Suprapubic skin (tissue), 4 donors: ENCODE results near the gene NDE1. TPM values are rescaled to one million over a fixed set of nuclear protein-coding genes. Genes with fewer than 3 reads are reported as not detected.
"Not testable (repeated sequence)": the region's sequence is repeated elsewhere in the genome, so short reads cannot be mapped to it uniquely, and the experiment has no call there.

Experiments used
- DNase-seq, 2 donors: peaks; one replicate each; pipeline ENCODE4 v3.0.0-alpha.2; 2019; ENCODE audit warnings: low spot score in 2 of 2
- H3K27ac ChIP-seq: fragments of 200-600 bp; sonication (generic); one replicate; pipeline ENCODE4 v1.5.1; 2019
- H3K27me3 ChIP-seq: fragments of 200-600 bp; sonication (generic); one replicate; pipeline ENCODE4 v1.5.1; 2019
- H3K36me3 ChIP-seq: fragments of 200-600 bp; sonication (generic); one replicate; pipeline ENCODE4 v1.5.1; 2019
- H3K4me1 ChIP-seq: fragments of 200-600 bp; sonication (generic); one replicate; pipeline ENCODE4 v1.5.1; 2019
- H3K4me3 ChIP-seq: fragments of 200-600 bp; sonication (generic); one replicate; pipeline ENCODE4 v1.5.1; 2019; ENCODE audit warnings: mild to moderate bottlenecking
- H3K9me3 ChIP-seq: fragments of 200-600 bp; sonication (generic); one replicate; pipeline ENCODE4 v1.5.1; 2019
- CTCF ChIP-seq, 2 donors: fragments of 200-600 bp in 1 of 2; fragments of 450-650 bp in 1 of 2; sonication (generic) in 1 of 2; IDR thresholded peaks; one replicate each; pipeline ENCODE4 v1.5.1; 2016 to 2019; ENCODE audit warnings: antibody characterized with exemption in 2 of 2, mild to moderate bottlenecking in 1 of 2, moderate library complexity in 1 of 2
- EP300 ChIP-seq: sonication (generic); formaldehyde crosslinking; IDR thresholded peaks from one replicate; pipeline ENCODE4 v1.6.1; 2017; ENCODE audit warnings: antibody characterized with exemption
- POLR2A ChIP-seq, 2 donors: fragments of 450-650 bp; IDR thresholded peaks; one replicate each; pipeline ENCODE4 v1.6.1; 2017; ENCODE audit warnings: antibody characterized with exemption in 2 of 2, mild to moderate bottlenecking in 2 of 2, moderate library complexity in 2 of 2
- POLR2AphosphoS5 ChIP-seq, 3 donors: sonication (generic); formaldehyde crosslinking; IDR thresholded peaks; one replicate each; pipeline ENCODE4 v1.6.1; 2017; ENCODE audit warnings: antibody characterized with exemption in 3 of 3
- WGBS: methylation state at CpG from one replicate; pipeline ENCODE4 v1.1.5; 2018; 5-methylcytosine and 5-hydroxymethylcytosine counted together
- total RNA-seq, 4 donors: library from RNA; depleted of rRNA; stranded (reverse); fragments of >200 nt; gene quantifications; one replicate each; pipeline ENCODE4 v1.1.0, GENCODE V29; 2016

NDE1 gene
- total RNA-seq, 4 donors from 2014 or later: 85.2 to 145 (median 120) TPM

- WGBS: 74% methylated on average over 13 of the region's 13 CpGs
- no peak for DNase-seq
- Histone ChIP-seq H3K4me3 (no peak overlapping the region), H3K27ac (no peak overlapping the region), H3K27me3 (no peaks in the 10 kb centered on the region), H3K4me1 (peaks cover 10% of the 10 kb centered on the region), H3K9me3 (no peaks in the 10 kb centered on the region), H3K36me3 (peaks cover 87% of the 10 kb centered on the region)
- TF ChIP-seq POLR2AphosphoS5 (IDR thresholded peaks at IDR 0.05) (no peak), EP300 (no peak), POLR2A (IDR thresholded peaks at IDR 0.05) (no peak), CTCF (IDR thresholded peaks at IDR 0.05) (no peak)
These were observed 44.1 kb upstream of the NDE1 start for GRCh38 chr16:15605839-15606517.

GRCh38 chr16:15606518-15607220 lies 43.4 kb upstream of the NDE1 start:
- no peak for DNase-seq
- TF ChIP-seq POLR2A (IDR thresholded peaks at IDR 0.05): no peak
- no peak for TF ChIP-seq POLR2AphosphoS5 (IDR thresholded peaks at IDR 0.05)
- TF ChIP-seq EP300: no peak
- TF ChIP-seq CTCF (IDR thresholded peaks at IDR 0.05): no peak
- Histone ChIP-seq H3K4me3 (no peak overlapping the region), H3K36me3 (peaks cover 87% of the 10 kb centered on the region), H3K9me3 (no peaks in the 10 kb centered on the region), H3K27me3 (no peaks in the 10 kb centered on the region), H3K27ac (no peak overlapping the region), H3K4me1 (peaks cover 10% of the 10 kb centered on the region)
- 87% methylated on average over 5 of the region's 5 CpGs for WGBS

- not testable (repeated sequence) for H3K4me3 ChIP-seq, DNase-seq, H3K27ac ChIP-seq, H3K27me3 ChIP-seq, H3K9me3 ChIP-seq
- H3K36me3 ChIP-seq: peaks cover 87% of the 10 kb centered on the region
- H3K4me1 ChIP-seq: peaks cover 10% of the 10 kb centered on the region
- 94% methylated on average over 12 of the region's 12 CpGs for WGBS
These were observed 42.8 kb upstream of the NDE1 start for GRCh38 chr16:15607221-15607699.

- Histone ChIP-seq H3K27ac (no peak overlapping the region), H3K36me3 (peaks cover 87% of the 10 kb centered on the region), H3K4me3 (no peak overlapping the region), H3K27me3 (no peaks in the 10 kb centered on the region), H3K4me1 (peaks cover 10% of the 10 kb centered on the region), H3K9me3 (no peaks in the 10 kb centered on the region)
- no peak for TF ChIP-seq POLR2AphosphoS5 (IDR thresholded peaks at IDR 0.05)
- no peak for TF ChIP-seq POLR2A (IDR thresholded peaks at IDR 0.05)
- no peak for TF ChIP-seq CTCF (IDR thresholded peaks at IDR 0.05)
- TF ChIP-seq EP300: no peak
- DNase-seq: no peak
- WGBS: 89% methylated on average over 13 of the region's 13 CpGs
These were observed 42.2 kb upstream of the NDE1 start for GRCh38 chr16:15607700-15608396.

- H3K4me3 ChIP-seq: no peak overlapping the region
- 92% methylated on average over 19 of the region's 19 CpGs for WGBS
- no peaks in the 10 kb centered on the region for H3K9me3 ChIP-seq
- TF ChIP-seq CTCF (IDR thresholded peaks at IDR 0.05) (no peak), POLR2AphosphoS5 (IDR thresholded peaks at IDR 0.05) (no peak), EP300 (no peak), POLR2A (IDR thresholded peaks at IDR 0.05) (no peak)
- DNase-seq: no peak
- H3K27me3 ChIP-seq: no peaks in the 10 kb centered on the region
- peaks cover 87% of the 10 kb centered on the region for H3K36me3 ChIP-seq
- peaks cover 10% of the 10 kb centered on the region for H3K4me1 ChIP-seq
- no peak overlapping the region for H3K27ac ChIP-seq
These were observed 41.4 kb upstream of the NDE1 start for GRCh38 chr16:15608398-15609285.
